Nephron (organoid): ENCODE data around the gene TCIRG1.

Experiments
- H3K27ac Mint-ChIP-seq, 3 experiments: 2 replicates each; pipeline ENCODE4 v1.8.0; 2020; ENCODE audit warnings: mixed read lengths in 3 of 3, mild to moderate bottlenecking in 2 of 3, moderate library complexity in 1 of 3
- H3K27me3 Mint-ChIP-seq: 2 replicates; pipeline ENCODE4 v1.8.0; 2021; ENCODE audit warnings: low read depth, mild to moderate bottlenecking, moderate library complexity, mixed read lengths
- H3K36me3 Mint-ChIP-seq: 2 replicates; pipeline ENCODE4 v1.8.0; 2020; ENCODE audit warnings: low read depth, mixed read lengths
- H3K4me1 Mint-ChIP-seq: 2 replicates; pipeline ENCODE4 v1.8.0; 2020; ENCODE audit warnings: mixed read lengths
- H3K4me3 Mint-ChIP-seq, 3 experiments: 2 replicates each; pipeline ENCODE4 v1.8.0; 2020; ENCODE audit warnings: mild to moderate bottlenecking in 3 of 3, mixed read lengths in 3 of 3, moderate library complexity in 2 of 3
- H3K9me3 Mint-ChIP-seq: 2 replicates; pipeline ENCODE4 v1.8.0; 2020; ENCODE audit warnings: mixed read lengths
- TF ChIP-seq, protein P1 (sequence below), 3 experiments: fragments of 200-600 bp; sonication (generic); IDR thresholded peaks; one replicate each; pipeline ENCODE4 v1.5.0; 2021; ENCODE audit warnings: antibody characterized with exemption in 3 of 3; ENCODE audit not compliant: unreplicated experiment in 3 of 3

The TCIRG1 gene

DNA sequence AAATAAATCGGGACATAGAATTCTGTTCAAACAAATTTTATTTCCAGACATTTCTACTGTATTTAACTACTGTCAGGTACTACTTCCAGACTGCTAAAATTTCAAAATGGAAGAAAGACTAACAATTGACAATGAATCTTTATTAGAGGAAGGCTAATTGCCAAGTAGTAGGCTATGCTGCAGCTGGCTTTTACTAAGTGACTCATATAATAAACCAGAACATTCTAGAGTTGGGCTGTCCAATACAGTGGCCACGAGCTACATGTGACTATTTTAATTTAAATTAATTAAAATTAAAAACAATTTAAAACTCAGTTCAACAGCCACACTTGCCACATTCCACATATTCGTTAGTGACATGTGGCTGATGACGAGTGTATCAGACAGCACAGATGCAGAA, 54.7 kb downstream of the TCIRG1 start:
- Mint-ChIP-seq H3K27ac (no peak overlapping the region), H3K9me3 (no peaks in the 10 kb centered on the region), H3K4me3 (no peak overlapping the region), H3K4me1 (peaks cover 26% of the 10 kb centered on the region), H3K36me3 (peaks cover 7% of the 10 kb centered on the region), H3K27me3 (no peaks in the 10 kb centered on the region)
- TF ChIP-seq, protein P1, sequence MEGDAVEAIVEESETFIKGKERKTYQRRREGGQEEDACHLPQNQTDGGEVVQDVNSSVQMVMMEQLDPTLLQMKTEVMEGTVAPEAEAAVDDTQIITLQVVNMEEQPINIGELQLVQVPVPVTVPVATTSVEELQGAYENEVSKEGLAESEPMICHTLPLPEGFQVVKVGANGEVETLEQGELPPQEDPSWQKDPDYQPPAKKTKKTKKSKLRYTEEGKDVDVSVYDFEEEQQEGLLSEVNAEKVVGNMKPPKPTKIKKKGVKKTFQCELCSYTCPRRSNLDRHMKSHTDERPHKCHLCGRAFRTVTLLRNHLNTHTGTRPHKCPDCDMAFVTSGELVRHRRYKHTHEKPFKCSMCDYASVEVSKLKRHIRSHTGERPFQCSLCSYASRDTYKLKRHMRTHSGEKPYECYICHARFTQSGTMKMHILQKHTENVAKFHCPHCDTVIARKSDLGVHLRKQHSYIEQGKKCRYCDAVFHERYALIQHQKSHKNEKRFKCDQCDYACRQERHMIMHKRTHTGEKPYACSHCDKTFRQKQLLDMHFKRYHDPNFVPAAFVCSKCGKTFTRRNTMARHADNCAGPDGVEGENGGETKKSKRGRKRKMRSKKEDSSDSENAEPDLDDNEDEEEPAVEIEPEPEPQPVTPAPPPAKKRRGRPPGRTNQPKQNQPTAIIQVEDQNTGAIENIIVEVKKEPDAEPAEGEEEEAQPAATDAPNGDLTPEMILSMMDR (IDR thresholded peaks at IDR 0.05; ENCODE audit: unreplicated experiment in 3 of 3), result no peak

DNA sequence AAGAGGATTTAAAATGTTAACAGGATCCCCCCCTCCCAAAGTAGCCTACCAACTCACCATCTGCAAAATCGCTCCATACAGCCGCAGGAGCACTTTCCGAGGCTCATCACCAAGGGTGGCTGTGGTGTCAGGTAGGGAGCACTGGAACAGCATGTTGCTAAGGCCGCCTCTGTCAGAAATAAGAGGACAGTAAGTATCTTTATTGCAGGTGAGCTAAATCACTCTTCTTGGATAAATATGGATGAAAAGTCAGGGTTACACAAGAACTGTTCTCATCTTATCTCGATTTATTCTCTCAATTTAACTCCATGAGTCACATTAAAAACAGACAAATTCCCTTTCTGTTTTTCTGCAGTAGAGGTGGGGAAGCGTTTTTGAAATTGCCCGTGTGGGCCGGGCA, 58.1 kb downstream of the TCIRG1 start:
- no peaks in the 10 kb centered on the region for H3K27me3 Mint-ChIP-seq
- H3K4me3 Mint-ChIP-seq, result no peak overlapping the region
- peaks cover 24% of the 10 kb centered on the region for H3K4me1 Mint-ChIP-seq
- H3K36me3 Mint-ChIP-seq, result peaks cover 10% of the 10 kb centered on the region
- no peak overlapping the region for H3K27ac Mint-ChIP-seq
- no peaks in the 10 kb centered on the region for H3K9me3 Mint-ChIP-seq
- TF ChIP-seq, protein P1 (IDR thresholded peaks at IDR 0.05; ENCODE audit: unreplicated experiment in 3 of 3), result no peak

DNA sequence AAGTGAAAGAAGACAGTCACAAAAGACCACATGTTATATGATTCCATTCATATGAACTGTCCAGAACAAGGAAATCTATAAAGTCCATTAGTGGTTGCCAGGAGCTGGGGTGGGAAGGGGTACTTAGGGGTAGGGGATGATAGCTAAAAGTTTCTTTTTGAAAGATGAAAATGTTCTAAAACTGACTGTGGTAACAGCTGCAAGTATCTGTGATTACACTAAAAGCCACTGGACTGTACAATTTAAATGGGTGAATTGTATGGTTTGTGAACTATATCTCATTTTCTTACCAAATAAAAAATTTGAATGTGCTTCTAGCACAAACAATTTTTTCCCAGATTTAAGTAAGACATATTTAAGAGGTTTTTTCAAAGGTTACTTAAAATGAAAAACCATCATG, 60.2 kb downstream of the TCIRG1 start:
- Mint-ChIP-seq H3K27me3 (no peaks in the 10 kb centered on the region), H3K27ac (peak overlapping the region; percentile 14 to 75 (median 67)), H3K9me3 (no peaks in the 10 kb centered on the region), H3K36me3 (peaks cover 24% of the 10 kb centered on the region), H3K4me1 (peaks cover 17% of the 10 kb centered on the region), H3K4me3 (no peak overlapping the region)
- TF ChIP-seq, protein P1 (IDR thresholded peaks at IDR 0.05; ENCODE audit: unreplicated experiment in 3 of 3), result no peak

DNA sequence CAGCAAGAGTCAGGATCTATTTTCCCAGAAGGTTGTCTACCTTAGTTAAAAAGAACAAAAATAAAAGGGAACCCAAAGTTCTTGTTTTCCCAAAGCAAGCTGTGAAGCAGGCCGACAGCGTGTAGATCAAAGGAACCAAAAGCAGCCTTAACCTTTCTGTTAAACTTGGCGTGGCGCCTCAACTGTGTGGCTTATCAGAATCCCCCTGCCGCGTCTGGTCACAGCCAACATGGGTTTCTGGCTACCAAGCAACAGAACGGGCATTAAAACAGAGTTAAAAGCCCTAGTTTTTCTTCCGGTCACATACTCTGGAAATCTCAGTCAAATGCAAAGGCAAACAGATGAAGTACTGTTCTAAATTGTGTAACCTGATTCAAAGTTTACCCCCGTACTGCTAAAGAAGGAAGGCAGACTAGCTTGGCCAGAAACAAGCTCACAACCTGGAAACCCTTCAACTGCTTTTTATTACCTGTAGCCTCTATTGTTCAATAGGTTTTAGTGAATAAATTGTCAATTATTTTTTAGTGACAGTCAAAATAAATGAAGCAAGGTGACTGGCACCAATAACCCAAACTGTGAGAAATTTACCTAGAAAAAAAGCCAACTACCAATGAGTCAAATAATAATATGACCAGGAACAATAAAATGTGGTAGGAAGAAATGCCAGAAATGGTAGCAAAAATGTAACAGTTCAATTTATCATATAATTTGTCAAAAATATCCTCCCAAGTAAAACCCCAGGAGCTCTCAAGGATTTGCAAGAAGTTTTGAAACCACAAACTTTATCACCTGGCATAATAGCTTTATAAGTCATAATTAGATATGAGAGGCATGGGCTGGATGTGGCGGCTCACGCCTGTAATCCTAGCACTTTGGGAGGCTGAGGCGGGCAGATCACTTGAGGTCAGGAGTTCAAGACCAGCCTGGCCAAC, 60.9 kb downstream of the TCIRG1 start:
- peaks cover 25% of the 10 kb centered on the region for H3K36me3 Mint-ChIP-seq
- H3K27ac Mint-ChIP-seq, result peak overlapping the region; percentile 14 to 75 (median 67)
- TF ChIP-seq, protein P1 (IDR thresholded peaks at IDR 0.05; ENCODE audit: unreplicated experiment in 3 of 3), result no peak
- H3K9me3 Mint-ChIP-seq, result no peaks in the 10 kb centered on the region
- H3K4me3 Mint-ChIP-seq, result no peak overlapping the region
- peaks cover 17% of the 10 kb centered on the region for H3K4me1 Mint-ChIP-seq
- H3K27me3 Mint-ChIP-seq, result no peaks in the 10 kb centered on the region
